T-cell (primary cell): Measurements from ENCODE around the gene RNF39. TPM values are rescaled to one million over a fixed set of nuclear protein-coding genes. Genes with fewer than 3 reads are reported as not detected.
"Not testable (repeated sequence)": the region's sequence is repeated elsewhere in the genome, so short reads cannot be mapped to it uniquely, and the experiment has no call there.

Experiments used
- ATAC-seq, 4 experiments: fragments of 200-7000 bp in 3 of 4; fragments of 150-1000 bp in 1 of 4; cut with Tn5 transposase; replicated peaks in 1 of 4; 1 replicate in 3 of 4; 2 replicates in 1 of 4; pipeline ENCODE4 v1.10.0; 2021; ENCODE audit warnings: moderate library complexity in 3 of 4, mild to moderate bottlenecking in 2 of 4, moderate number of reproducible peaks in 1 of 4
- CTCF ChIA-PET, 2 donors: fragments of 300-600 bp; sonication (Branson Sonifier 250); formaldehyde crosslinking; loops; one replicate each; lab custom pipeline; 2022; ENCODE audit warnings: antibody characterized with exemption in 2 of 2; lab: Charles Lee
- POLR2A ChIA-PET, 2 donors: fragments of 300-600 bp; sonication (Branson Sonifier 250); formaldehyde crosslinking; loops; one replicate each; lab custom pipeline; 2022; ENCODE audit warnings: antibody characterized with exemption in 2 of 2; lab: Charles Lee
- DNase-seq, 35 experiments: peaks; one replicate each; pipeline versions ENCODE4 v3.0.0 to v3.0.0-alpha.2; 2013 to 2023
- H3K27ac ChIP-seq: one replicate; pipeline ENCODE4 v1.5.1; 2013; ENCODE audit warnings: low read length
- H3K27me3 ChIP-seq, 2 experiments: replicated peaks in 1 of 2; 1 replicate in 1 of 2; 2 replicates in 1 of 2; pipeline versions ENCODE4 v1.6.1 to v1.7.0; 2013; ENCODE audit warnings: low read length in 1 of 2, mixed read lengths in 1 of 2; ENCODE audit not compliant: control insufficient read depth in 2 of 2, insufficient read depth in 2 of 2; ENCODE audit errors: extremely low read depth in 1 of 2
- H3K36me3 ChIP-seq, 2 donors: 1 replicate in 1 of 2; 2 replicates in 1 of 2; pipeline versions ENCODE4 v1.6.1 to v1.7.0; 2013; ENCODE audit warnings: low read length in 1 of 2; ENCODE audit not compliant: control insufficient read depth in 2 of 2, insufficient read depth in 1 of 2; ENCODE audit errors: extremely low read depth in 1 of 2
- H3K4me1 ChIP-seq, 2 experiments: 1 replicate in 1 of 2; 2 replicates in 1 of 2; pipeline versions ENCODE4 v1.6.1 to v1.7.0; 2013; ENCODE audit warnings: low read length in 2 of 2, mixed read lengths in 1 of 2; ENCODE audit not compliant: insufficient read depth in 2 of 2, control insufficient read depth in 1 of 2; ENCODE audit errors: extremely low read depth in 1 of 2
- H3K4me3 ChIP-seq, 2 donors: 1 replicate in 1 of 2; 2 replicates in 1 of 2; pipeline versions ENCODE4 v1.5.1 to v1.7.0; 2013; ENCODE audit warnings: mild to moderate bottlenecking in 2 of 2, low read length in 1 of 2, moderate library complexity in 1 of 2; ENCODE audit not compliant: control insufficient read depth in 1 of 2; ENCODE audit errors: extremely low read depth in 1 of 2
- H3K9me3 ChIP-seq: 2 replicates; pipeline ENCODE4 v1.7.0; 2013
- H3K27ac Mint-ChIP-seq, 2 donors: one replicate each; pipeline ENCODE4 v1.8.0; 2020 to 2021; ENCODE audit warnings: mild to moderate bottlenecking in 2 of 2, mixed read lengths in 2 of 2
- H3K27me3 Mint-ChIP-seq, 2 donors: one replicate each; pipeline ENCODE4 v1.8.0; 2021 to 2022; ENCODE audit warnings: mixed read lengths in 2 of 2
- H3K36me3 Mint-ChIP-seq: one replicate; pipeline ENCODE4 v1.8.0; 2021; ENCODE audit warnings: mixed read lengths
- H3K4me1 Mint-ChIP-seq, 3 donors: one replicate each; pipeline ENCODE4 v1.8.0; 2020 to 2022; ENCODE audit warnings: mixed read lengths in 3 of 3, mild to moderate bottlenecking in 1 of 3
- H3K4me3 Mint-ChIP-seq, 3 donors: one replicate each; pipeline ENCODE4 v1.8.0; 2020 to 2022; ENCODE audit warnings: mild to moderate bottlenecking in 3 of 3, mixed read lengths in 3 of 3, moderate library complexity in 3 of 3
- H3K9me3 Mint-ChIP-seq, 3 donors: one replicate each; pipeline ENCODE4 v1.8.0; 2020 to 2022; ENCODE audit warnings: mixed read lengths in 3 of 3
- WGBS: methylation state at CpG from one replicate; pipeline ENCODE4 v1.1.5; 2013; ENCODE audit warnings: missing lambda C conversion rate; ENCODE audit not compliant: insufficient coverage; 5-methylcytosine and 5-hydroxymethylcytosine counted together
- total RNA-seq, 35 experiments: library from RNA in 6 of 35; stranded (reverse) in 6 of 35; fragments of 120-200 nt in 1 of 35; gene quantifications; one replicate each; pipeline versions ENCODE4 v1.2.1 to v1.2.4 and lab custom pipeline; 2013 to 2026

RNF39 gene
- total RNA-seq, 5 donors from 2014 or later (not counting 1 experiment from before 2014, with no cell fraction given) = not detected

GRCh38 chr6:30041821-30042220 lies 33.7 kb downstream of the RNF39 start:
- 93% methylated on average over 3 of the region's 4 CpGs for WGBS
- no peaks in the 10 kb centered on the region for H3K27me3 ChIP-seq
- no peak overlapping the region for H3K4me3 ChIP-seq
- no peaks in the 10 kb centered on the region for H3K9me3 Mint-ChIP-seq
- no peaks in the 10 kb centered on the region for H3K9me3 ChIP-seq
- POLR2A ChIA-PET = no interaction called here
- peaks cover 21% of the 10 kb centered on the region for H3K36me3 Mint-ChIP-seq
- H3K36me3 ChIP-seq = peaks cover 0 to 4% of the 10 kb centered on the region in 2 donors
- ATAC-seq (no peak), DNase-seq (no peak)
- H3K4me1 Mint-ChIP-seq = peaks cover under 1 to 2% (median 1%) of the 10 kb centered on the region in 3 donors
- no peak overlapping the region for H3K4me3 Mint-ChIP-seq
- no peaks in the 10 kb centered on the region for H3K27me3 Mint-ChIP-seq
- CTCF ChIA-PET = no interaction called here
- H3K27ac ChIP-seq = no peak overlapping the region
- H3K4me1 ChIP-seq = no peaks in the 10 kb centered on the region
- H3K27ac Mint-ChIP-seq = no peak overlapping the region

- Mint-ChIP-seq H3K36me3 (peaks cover 20% of the 10 kb centered on the region), H3K9me3 (no peaks in the 10 kb centered on the region), H3K4me1 (peaks cover 0 to 2% (median 0%) of the 10 kb centered on the region in 3 donors), H3K4me3 (no peak overlapping the region), H3K27ac (no peak overlapping the region), H3K27me3 (no peaks in the 10 kb centered on the region)
- peaks cover 0 to 4% of the 10 kb centered on the region in 2 donors for H3K36me3 ChIP-seq
- ATAC-seq (no peak), DNase-seq (no peak)
- ChIA-PET POLR2A (no interaction called here), CTCF (no interaction called here)
- H3K4me1 ChIP-seq = no peaks in the 10 kb centered on the region
- no peaks in the 10 kb centered on the region for H3K9me3 ChIP-seq
- no peaks in the 10 kb centered on the region for H3K27me3 ChIP-seq
- no CpG with 5 or more reads among the region's 6 CpGs for WGBS
- no peak overlapping the region for H3K27ac ChIP-seq
- H3K4me3 ChIP-seq = no peak overlapping the region
Observed at GRCh38 chr6:30041221-30041620, 34.3 kb downstream of the RNF39 start.

- H3K4me1 ChIP-seq = no peaks in the 10 kb centered on the region
- H3K36me3 ChIP-seq = peaks cover 0 to 13% of the 10 kb centered on the region in 2 donors
- Mint-ChIP-seq H3K4me3 (no peak overlapping the region), H3K36me3 (peaks cover 23% of the 10 kb centered on the region), H3K4me1 (no peaks in the 10 kb centered on the region), H3K27me3 (no peaks in the 10 kb centered on the region), H3K9me3 (no peaks in the 10 kb centered on the region), H3K27ac (no peak overlapping the region)
- no peak overlapping the region for H3K27ac ChIP-seq
- no peaks in the 10 kb centered on the region for H3K9me3 ChIP-seq
- DNase-seq (peak in 1 of 35 experiments; percentile 25), ATAC-seq (peak in 3 of 4 experiments; percentile 37 to 52 (median 41))
- H3K4me3 ChIP-seq = no peak overlapping the region
- H3K27me3 ChIP-seq = no peaks in the 10 kb centered on the region
- no CpG with 5 or more reads among the region's 4 CpGs for WGBS
- ChIA-PET POLR2A (interaction anchor here in 1 of 2 donors (0.6 kb wide), 1 partner anchor 232 kb away, joined by 3 read pairs; no protein-coding TSS in a partner anchor), CTCF (interaction anchor here in 1 of 2 donors (0.6 kb wide), 1 partner anchor 851 kb away, joined by 3 read pairs; no protein-coding TSS in a partner anchor)
Observed at GRCh38 chr6:30037182-30037788, 38.3 kb downstream of the RNF39 start.

GRCh38 chr6:30035784-30036183 lies 39.8 kb downstream of the RNF39 start:
- DNase-seq (no peak), ATAC-seq (no peak)
- 80% methylated on average over 1 of the region's 1 CpG for WGBS
- no peaks in the 10 kb centered on the region for H3K27me3 Mint-ChIP-seq
- H3K27ac Mint-ChIP-seq = no peak overlapping the region
- Histone ChIP-seq H3K36me3 (peaks cover 0 to 10% of the 10 kb centered on the region in 2 donors), H3K9me3 (no peaks in the 10 kb centered on the region), H3K27ac (no peak overlapping the region), H3K27me3 (no peaks in the 10 kb centered on the region), H3K4me1 (no peaks in the 10 kb centered on the region), H3K4me3 (no peak overlapping the region)
- no peaks in the 10 kb centered on the region for H3K4me1 Mint-ChIP-seq
- H3K4me3 Mint-ChIP-seq = no peak overlapping the region
- H3K36me3 Mint-ChIP-seq = peaks cover 20% of the 10 kb centered on the region
- ChIA-PET CTCF (no interaction called here), POLR2A (interaction anchor here in 1 of 2 donors (0.7 kb wide), 1 partner anchor 184 kb away, joined by 3 read pairs; no protein-coding TSS in a partner anchor)
- no peaks in the 10 kb centered on the region for H3K9me3 Mint-ChIP-seq

- H3K27me3 Mint-ChIP-seq, H3K9me3 ChIP-seq, CTCF ChIA-PET, H3K4me3 Mint-ChIP-seq, H3K27me3 ChIP-seq, H3K4me1 ChIP-seq, H3K27ac Mint-ChIP-seq, ATAC-seq, DNase-seq, H3K4me3 ChIP-seq, H3K36me3 ChIP-seq, H3K9me3 Mint-ChIP-seq, H3K4me1 Mint-ChIP-seq, H3K27ac ChIP-seq: not testable (repeated sequence)
- peaks cover 24% of the 10 kb centered on the region for H3K36me3 Mint-ChIP-seq
- WGBS = 75% methylated on average over 1 of the region's 5 CpGs
- POLR2A ChIA-PET = interaction anchor here in 1 of 2 donors (0.6 kb wide), 1 partner anchor 438 kb away, joined by 4 read pairs; no protein-coding TSS in a partner anchor
Observed at GRCh38 chr6:30033440-30033839, 42.1 kb downstream of the RNF39 start.

- CTCF ChIA-PET = interaction anchor here in 1 of 2 donors (1.3 kb wide), 1 partner anchor 176 kb away, joined by 4 read pairs; no protein-coding TSS in a partner anchor
- Mint-ChIP-seq H3K27ac (no peak overlapping the region), H3K4me1 (peaks cover 0 to 5% (median 0%) of the 10 kb centered on the region in 3 donors), H3K9me3 (no peaks in the 10 kb centered on the region), H3K4me3 (no peak overlapping the region), H3K27me3 (no peaks in the 10 kb centered on the region), H3K36me3 (peaks cover 39% of the 10 kb centered on the region)
- no peak overlapping the region for H3K4me3 ChIP-seq
- no peaks in the 10 kb centered on the region for H3K9me3 ChIP-seq
- POLR2A ChIA-PET = interaction anchor here in 1 of 2 donors (0.6 kb wide), 1 partner anchor 28 kb away, joined by 4 read pairs; no protein-coding TSS in a partner anchor
- DNase-seq (no peak), ATAC-seq (no peak)
- no peaks in the 10 kb centered on the region for H3K4me1 ChIP-seq
- peaks cover 0 to 10% of the 10 kb centered on the region in 2 donors for H3K36me3 ChIP-seq
- H3K27me3 ChIP-seq = no peaks in the 10 kb centered on the region
- H3K27ac ChIP-seq = no peak overlapping the region
Observed at GRCh38 chr6:30031381-30031780, 44.2 kb downstream of the RNF39 start.
